Activated naive CD8-positive, alpha-beta T cell treated with anti-CD3 and anti-CD28 coated beads, Interleukin-2, amount 50 U/mL, for 16 hours (primary cell): ENCODE measurements around the gene TOR4A.
"Not testable (repeated sequence)": the region's sequence is repeated elsewhere in the genome, so short reads cannot be mapped to it uniquely, and the experiment has no call there.

Source experiments
- DNase-seq: peaks from one replicate; pipeline ENCODE4 v3.0.0-alpha.2; 2020; ENCODE audit warnings: low read depth, low spot score

The TOR4A gene

DNA sequence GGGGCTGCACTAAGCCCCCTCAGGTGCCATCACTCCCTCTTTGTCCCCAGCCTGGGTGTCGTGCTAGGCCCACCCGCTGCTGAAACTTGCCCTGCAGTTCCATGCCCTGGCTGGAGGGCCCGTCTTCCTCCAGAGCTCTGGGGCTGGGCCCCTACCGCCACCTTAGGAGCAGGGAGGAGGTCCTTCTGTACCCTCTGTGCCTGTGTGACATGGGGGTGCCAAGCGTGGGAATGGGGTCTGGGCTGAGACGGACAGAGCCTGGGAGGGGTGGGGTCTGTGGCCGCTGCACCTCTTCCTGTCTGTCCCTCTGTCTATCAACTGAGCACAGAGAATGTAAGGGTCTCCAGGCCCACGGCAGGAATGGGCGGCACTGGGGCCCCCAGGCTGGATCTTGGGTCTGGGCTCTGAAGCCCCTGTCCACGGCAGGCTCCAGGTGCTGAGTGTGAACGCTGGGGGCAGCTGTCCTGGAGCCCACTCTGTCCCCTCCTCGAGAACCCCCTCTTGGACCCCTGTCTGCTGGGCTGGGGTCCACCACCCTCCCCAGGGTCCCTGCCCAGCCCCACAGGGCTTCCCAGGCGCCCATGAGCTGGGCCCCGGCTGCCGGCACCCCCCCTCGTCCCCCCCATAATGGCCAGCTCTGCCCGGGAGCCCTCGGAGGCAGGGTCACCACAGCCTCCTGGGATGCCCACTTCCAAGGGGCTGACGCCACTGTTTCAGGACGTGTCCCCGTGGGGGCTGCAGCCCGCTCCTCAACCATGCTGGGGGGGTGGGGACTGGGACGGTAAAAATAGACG, 40.4 kb downstream of the TOR4A start:
- DNase-seq, result no peak

DNA sequence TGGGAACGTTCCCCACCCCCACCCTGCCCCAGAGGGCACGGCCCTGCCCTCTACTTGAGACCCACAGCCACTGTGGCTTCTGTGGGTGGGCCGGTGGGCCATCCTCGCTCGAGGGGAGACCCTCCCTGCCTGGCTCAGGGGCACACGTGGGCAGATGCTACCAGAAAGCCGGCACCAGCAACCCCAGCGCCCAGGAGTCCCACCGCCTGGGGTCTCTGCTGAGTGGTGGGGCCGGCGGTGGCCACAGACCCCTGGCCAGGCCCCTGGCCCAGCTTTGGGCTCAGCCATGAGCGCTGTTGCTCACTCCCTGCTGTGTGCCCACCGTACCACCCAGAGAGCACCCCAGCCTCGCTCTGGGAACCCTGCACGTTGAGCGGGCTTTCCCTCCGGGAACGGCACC, 41.1 kb downstream of the TOR4A start:
- DNase-seq, result no peak

DNA sequence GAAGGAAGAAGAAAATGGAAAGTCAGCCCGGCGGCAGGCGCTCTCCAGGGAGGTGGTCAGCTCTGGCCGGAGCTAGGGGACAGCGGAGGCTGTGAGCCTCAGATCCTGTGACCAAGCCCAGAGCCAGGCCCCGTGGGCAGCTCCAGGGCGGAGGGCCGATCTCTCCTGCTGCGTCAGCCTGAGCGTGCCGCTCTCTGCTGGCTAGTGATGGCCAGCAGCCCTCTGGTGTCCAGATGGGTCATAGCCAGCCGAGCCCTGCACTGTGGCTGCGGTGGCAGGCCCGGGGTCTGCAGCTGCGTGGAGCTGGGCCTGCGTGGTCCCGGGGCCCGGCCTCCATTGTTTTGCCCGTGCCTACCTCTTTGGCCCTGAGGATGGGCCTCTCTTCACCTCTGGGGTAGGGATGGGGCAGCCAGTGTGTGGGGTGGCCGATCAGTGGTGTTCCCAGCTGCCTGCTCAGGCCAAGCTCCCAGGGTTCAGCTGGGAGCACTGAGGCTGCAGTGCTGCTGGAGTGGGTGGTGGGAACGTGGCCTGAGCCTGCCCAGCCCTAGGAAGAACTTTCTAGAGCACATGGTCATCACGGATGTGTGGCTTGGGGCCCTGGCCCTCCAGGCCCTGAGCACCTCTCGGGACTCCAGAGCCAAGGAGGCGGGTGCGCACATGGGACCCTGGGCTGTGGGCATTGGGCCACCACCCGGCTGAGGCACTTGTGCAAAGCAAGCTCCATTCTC, 41.6 kb downstream of the TOR4A start:
- DNase-seq, result no peak

DNA sequence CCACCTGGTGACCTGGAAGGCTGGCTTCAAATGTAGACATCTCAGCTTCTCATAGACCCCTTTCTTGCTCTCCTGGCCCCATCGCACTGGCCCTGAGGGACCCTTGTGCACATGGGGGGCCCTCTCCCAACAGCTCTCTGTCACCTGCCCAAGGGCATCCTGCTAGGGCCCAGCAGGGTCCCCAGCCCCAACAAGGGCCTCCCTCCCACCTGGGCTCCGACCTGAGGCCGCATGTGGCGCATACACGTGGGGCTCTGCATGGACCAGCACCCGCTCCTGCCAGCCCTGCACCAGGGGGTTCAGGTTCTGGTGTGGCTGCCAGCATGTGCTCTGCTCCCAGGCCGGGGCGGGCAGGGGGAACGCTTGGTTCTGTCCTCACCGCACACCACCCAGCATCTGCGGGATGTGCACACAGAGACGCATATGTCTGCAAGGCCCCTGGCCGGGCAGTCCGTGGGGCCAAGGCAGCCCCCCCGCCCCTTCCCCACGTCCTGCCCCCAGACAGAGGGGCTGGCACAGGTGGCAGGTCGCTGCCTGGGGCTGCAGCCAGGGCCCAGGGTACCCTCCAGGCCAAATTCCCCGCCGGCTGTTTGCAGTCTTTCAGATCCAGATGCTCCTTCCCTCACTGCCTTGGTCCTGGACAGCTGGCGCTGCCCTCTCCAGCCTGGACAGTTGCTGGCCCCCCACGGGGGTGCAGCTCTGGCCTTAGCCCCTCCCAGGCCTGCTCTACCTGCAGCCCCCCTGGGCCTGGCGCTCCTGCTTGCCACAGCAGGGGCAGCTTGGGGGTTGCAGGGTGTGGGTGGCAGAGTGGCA, 42.4 kb downstream of the TOR4A start:
- no peak for DNase-seq

DNA sequence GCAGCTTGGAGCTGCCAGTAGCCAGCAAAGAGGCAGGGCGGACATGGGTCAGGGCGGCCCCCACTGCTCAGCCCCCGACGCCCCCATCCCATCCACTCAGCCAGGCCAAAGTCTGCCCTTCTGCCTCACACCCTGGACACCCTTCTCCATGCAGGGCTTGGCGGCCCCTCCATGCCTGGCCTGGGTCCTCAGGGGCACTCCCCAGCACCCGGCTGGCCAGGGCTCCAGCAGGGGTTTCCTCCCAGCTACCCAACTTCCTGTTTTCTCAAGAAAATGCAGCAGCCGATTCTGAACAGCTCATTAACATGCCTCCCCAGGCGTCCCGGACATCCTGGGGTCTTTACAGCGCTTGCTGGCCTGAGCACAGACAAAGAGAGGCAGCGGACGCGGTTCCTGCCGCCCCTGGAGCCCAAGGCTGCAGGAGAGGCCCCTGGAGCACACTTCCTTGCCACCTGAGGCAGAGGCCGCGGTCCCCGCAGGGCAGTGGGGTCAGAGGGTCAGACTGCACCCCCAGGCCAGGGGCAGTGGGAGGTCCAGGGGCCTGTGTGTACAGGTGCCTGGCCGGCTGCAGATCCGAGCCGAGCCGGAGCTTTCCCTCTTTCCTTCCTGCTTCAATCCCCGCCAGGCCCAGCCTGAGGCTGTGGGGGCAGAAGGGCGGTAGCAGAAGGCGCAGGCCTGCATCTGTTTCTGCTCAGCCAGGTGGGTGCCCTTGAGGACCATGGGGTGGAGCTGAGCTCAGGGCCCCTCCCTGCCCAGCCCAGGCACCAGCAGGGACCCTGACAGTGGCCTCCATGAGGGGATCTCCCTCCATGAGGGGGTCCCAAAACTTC, 43.2 kb downstream of the TOR4A start:
- no peak for DNase-seq

DNA sequence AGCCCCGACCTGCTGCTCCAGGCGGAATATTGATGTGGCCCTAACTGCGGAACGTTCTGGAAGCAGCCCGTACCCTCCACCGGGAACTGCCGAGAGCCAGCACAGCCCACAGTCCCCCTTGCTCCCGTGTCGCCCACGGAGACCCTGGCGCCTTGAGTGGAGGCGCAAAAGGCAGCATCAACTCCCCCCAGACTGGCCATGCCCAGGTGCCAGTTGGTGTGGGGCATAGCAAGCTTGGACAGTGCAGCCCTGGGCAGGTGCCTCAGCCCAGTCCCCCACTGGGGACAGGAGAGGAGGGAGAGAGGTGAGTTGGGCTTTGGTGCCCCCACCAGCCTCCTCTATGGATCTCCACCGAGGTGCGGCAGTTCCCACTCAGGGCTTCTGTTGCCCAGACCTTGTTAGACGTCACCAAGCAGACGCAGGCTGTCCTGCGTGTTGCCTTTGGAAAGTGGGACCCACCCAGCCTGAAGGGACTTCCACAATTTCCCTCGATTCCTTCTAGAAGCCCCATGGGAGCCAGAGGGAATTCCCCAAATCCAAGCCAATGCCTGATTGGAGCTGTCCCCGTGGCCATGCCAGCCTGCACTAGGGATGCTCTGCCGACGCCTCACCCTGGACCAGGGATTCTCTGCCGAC, 44.3 kb downstream of the TOR4A start:
- no peak for DNase-seq

DNA sequence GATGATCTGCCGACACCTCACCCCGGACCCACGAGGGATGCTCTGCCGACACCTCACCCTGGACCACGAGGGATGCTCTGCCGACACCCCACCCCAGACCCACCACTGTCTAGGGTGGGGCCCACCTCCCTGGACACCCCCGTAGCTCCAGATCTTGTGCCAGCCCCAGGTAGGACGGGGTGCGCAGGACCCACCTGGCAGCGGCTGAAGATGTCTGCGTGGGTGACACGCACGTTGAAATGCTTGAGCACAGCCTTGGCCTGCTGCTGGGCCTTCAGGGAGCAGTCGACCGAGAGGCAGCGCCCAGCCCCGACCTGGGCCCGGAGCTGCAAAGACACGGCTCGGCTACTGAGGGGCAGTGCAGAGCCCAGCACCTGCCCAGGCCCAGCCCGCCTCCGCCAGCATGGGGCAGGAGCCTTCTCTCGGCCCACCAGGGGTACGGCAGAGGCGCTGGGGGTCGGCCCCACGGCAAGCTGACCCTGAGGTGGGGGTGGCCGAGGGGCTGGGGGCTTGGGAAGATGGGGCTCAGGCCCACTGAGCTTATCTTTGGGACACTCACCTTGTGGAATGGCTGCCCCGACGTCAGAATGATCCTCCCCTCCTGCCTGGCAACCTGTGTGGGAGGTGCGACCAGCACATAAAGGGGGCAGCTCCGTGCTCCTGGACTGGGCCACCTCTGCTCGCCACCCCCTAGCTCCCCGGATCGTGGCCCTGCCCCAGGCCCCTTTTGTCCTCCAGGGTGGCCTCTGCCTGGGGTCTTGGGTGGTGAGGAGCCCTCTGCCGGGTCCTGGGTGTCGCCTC, 46.2 kb downstream of the TOR4A start:
- no peak for DNase-seq

DNA sequence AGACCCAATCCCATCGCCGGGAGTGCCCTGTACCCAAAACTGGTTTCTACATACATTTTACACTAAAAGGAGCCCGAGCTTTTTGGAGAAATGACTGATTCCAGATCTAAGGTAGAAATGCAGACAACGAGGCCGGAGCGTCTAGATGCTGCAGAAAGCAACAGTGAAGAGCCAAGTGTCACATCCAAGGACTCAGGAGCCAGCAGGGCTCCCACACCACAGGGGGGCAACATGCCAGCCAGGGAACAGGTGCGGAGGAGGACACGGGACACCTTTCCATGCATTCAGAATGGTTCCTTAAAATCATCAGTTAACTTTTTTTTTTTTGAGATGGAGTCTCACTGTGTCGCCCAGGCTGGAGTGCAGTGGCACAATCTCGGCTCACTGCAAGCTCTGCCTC, 47.6 kb downstream of the TOR4A start:
- no peak for DNase-seq

DNA sequence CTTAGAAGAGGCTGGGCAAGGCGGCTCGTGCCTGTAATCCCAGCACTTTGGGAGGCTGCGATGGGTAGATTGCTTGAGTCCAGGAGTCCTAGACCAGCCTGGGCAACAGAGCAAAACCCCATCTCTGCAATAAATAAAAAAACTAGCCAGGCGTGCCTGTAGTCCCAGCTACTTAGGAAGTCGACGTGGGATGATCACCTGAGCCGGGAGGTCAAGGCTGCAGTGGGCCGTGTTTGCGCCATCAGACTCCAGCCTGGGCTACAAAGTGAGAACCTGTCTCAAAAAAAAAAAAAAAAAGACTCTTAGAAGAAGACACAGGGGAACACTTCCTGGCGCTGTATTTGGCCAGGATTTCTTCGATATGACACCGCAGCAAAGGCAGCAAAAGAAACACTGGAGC, 48.3 kb downstream of the TOR4A start:
- no peak for DNase-seq

DNA sequence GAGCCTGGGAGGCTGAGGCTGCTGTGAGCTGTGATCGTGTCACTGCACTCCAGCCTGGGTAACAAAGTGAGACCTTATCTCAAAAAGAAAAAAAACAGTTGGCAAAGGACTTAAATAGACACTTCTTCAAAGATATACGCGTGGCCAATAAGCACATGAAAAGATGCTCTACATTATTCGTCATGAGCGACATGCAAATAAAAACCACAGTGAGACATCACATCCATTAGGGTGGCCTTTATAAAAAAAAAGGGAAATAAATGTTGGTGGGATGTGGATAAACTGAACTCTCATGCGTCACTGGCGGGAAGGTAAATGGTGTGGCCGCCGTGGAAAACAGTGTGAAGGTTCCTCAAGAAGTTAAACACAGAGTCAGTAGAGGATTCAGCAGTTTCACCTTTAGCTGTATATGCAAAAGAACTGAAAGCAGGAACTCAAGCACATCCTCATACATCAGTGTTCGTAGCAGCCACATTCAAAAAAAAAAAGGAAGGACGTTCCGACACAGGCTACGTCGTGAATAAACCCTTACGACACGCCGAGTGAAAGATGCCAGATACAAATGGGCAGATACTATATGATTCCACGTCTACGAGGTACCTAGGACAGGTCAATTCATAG, 49.0 kb downstream of the TOR4A start:
- no peak for DNase-seq

DNA sequence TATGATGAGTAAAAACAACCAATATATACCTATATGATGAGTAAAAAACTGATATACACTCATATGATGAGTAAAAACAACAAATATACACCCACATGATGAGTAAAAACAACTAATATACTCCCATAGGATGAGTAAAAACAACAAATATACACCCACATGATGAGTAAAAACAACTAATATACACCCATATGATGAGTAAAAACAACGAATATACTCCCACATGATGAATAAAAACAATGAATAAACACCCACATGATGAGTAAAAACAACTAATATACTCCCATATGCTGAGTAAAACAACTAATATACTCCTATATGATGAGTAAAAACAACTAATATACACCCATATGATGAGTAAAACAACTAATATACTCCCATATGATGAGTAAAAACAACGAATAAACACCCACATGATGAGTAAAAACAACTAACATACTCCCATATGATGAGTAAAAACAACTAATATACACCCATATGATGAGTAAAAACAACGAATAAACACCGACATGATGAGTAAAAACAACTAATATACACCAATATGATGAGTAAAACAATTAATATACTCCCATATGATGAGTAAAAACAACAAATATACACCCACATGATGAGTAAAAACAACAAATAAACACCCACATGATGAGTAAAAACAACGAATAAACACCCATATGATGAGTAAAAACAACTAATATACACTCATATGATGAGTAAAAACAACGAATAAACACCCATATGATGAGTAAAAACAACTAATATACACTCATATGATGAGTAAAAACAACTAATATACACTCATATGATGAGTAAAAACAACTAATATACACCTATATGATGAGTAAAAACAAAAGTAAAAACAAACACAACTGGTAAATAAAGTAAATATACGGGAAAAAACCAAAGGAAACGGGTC, 50.4 kb downstream of the TOR4A start:
- not testable (repeated sequence) for DNase-seq

DNA sequence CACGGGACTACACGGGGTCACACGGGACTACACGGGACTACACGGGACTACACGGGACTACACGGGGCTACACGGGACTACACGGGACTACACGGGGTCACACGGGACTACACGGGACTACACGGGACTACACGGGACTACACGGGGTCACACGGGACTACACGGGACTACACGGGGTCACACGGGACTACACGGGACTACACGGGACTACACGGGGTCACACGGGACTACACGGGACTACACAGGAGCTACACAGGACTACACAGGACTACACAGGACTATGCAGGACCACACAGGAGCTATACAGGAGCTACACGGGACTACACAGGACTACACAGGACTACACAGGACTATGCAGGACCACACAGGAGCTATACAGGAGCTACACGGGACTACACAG, 52.1 kb downstream of the TOR4A start:
- not testable (repeated sequence) for DNase-seq

DNA sequence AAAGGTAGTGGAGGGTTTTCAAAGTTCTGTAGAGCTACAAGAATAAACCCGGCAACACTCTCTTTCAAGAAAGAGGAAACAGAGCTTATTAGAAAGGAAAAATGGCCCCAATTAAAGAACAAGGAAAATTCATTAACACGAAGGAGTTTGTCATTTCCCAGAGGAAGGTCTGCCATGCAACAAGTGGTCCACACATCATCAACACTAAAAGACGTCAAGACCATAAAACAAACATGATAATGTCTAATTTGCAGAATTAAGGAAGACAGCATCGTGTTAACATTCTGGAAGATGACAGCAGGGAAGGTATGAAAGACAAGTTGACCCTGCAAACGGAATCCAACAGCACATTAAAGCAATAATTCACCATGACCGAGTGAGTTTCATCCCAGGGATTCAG, 53.2 kb downstream of the TOR4A start:
- no peak for DNase-seq

DNA sequence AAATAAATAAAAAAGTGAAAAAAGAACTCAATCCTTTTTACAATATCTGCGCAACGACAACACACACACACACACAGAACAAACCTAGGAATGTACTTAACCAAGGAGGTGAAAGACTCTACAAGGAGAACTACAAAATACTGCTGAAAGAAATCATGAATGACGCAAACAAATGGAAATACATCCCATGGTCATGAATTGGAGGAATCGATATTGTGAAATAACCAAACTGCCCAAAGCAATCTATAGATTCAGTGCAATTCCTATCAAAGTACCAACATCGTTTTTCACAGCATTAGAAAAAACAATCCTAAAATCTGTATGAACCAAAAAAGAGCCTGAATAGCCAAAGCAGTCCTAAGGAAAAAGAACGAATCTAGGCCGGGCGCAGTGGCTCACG, 54.4 kb downstream of the TOR4A start:
- no peak for DNase-seq
